ENCODE data around the gene TRIM27. TPM values are rescaled to one million over a fixed set of nuclear protein-coding genes. Genes with fewer than 3 reads are reported as not detected.
"Not testable (repeated sequence)": the region's sequence is repeated elsewhere in the genome, so short reads cannot be mapped to it uniquely, and the experiment has no call there.

Gene TRIM27
- total RNA-seq, 1 donor from 2014 or later: 65.2 TPM

- no peak for DNase-seq
- H3K9me3 Mint-ChIP-seq (ENCODE audit: unreplicated experiment): peaks cover 3% of the 10 kb centered on the region
- H3K4me1 Mint-ChIP-seq (ENCODE audit: low read depth, unreplicated experiment): no peaks in the 10 kb centered on the region
- no peak overlapping the region for H3K27ac Mint-ChIP-seq (ENCODE audit: unreplicated experiment)
- no peaks in the 10 kb centered on the region for H3K36me3 Mint-ChIP-seq (ENCODE audit: unreplicated experiment)
- H3K27me3 Mint-ChIP-seq (ENCODE audit: unreplicated experiment): no peaks in the 10 kb centered on the region
- no peak for TF ChIP-seq CTCF (IDR thresholded peaks at IDR 0.05; ENCODE audit: partially characterized antibody, unreplicated experiment)
- no peak overlapping the region for H3K4me3 Mint-ChIP-seq (ENCODE audit: unreplicated experiment)
Measured at GRCh38 chr6:28856620-28857005, 67.2 kb downstream of the TRIM27 start.

- not testable (repeated sequence) for DNase-seq; H3K4me1 Mint-ChIP-seq (ENCODE audit: low read depth, unreplicated experiment); H3K36me3 Mint-ChIP-seq (ENCODE audit: unreplicated experiment); H3K4me3 Mint-ChIP-seq (ENCODE audit: unreplicated experiment); H3K27me3 Mint-ChIP-seq (ENCODE audit: unreplicated experiment); H3K27ac Mint-ChIP-seq (ENCODE audit: unreplicated experiment); H3K9me3 Mint-ChIP-seq (ENCODE audit: unreplicated experiment)
Measured at GRCh38 chr6:28854405-28854804, 69.4 kb downstream of the TRIM27 start.

Other genes starting within 250 kb of the TRIM27 start
- 5.1 TPM for gene ZNF311, start 81.3 kb upstream of the TRIM27 start, total RNA-seq (ENCODE audit: unreplicated experiment)
- not detected for gene OR2W1, start 121.2 kb upstream of the TRIM27 start, total RNA-seq (ENCODE audit: unreplicated experiment)
- not detected for gene OR2B3, start 163.3 kb upstream of the TRIM27 start, total RNA-seq (ENCODE audit: unreplicated experiment)
- gene OR2J1, start 175.5 kb upstream of the TRIM27 start, total RNA-seq (ENCODE audit: unreplicated experiment): not detected
- gene OR2J3, start 184.1 kb upstream of the TRIM27 start, total RNA-seq (ENCODE audit: unreplicated experiment): not detected
- gene OR2J2, start 246.9 kb upstream of the TRIM27 start, total RNA-seq (ENCODE audit: unreplicated experiment): not detected